ENCODE measurements around the gene FBXL5. TPM values are rescaled to one million over a fixed set of nuclear protein-coding genes. Genes with fewer than 3 reads are reported as not detected.
"Not testable (repeated sequence)": the region's sequence is repeated elsewhere in the genome, so short reads cannot be mapped to it uniquely, and the experiment has no call there.

FBXL5 gene
- total RNA-seq, 1 donor from 2014 or later: 75.7 TPM

DNA sequence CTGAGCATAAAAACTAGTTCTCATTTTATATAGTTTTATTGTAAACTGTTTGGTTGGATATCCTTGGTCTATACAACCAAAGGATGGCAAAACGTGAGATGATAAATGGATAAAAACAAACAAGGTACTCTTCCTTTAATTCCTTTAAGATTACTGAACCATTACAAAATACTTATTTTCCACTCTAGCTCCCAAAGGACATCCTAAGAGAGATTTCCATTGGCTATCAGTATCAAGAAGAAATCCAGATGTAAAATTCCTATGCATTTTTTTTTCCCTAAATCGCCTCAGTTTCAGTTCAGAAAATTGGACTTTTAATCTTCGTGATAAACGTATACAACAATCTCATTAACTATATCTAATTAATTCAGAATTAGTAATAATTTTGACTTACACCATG is 2.3 kb downstream of the FBXL5 start:
- DNase-seq (ENCODE audit: extremely low read depth, low read depth, low spot score): no peak

DNA sequence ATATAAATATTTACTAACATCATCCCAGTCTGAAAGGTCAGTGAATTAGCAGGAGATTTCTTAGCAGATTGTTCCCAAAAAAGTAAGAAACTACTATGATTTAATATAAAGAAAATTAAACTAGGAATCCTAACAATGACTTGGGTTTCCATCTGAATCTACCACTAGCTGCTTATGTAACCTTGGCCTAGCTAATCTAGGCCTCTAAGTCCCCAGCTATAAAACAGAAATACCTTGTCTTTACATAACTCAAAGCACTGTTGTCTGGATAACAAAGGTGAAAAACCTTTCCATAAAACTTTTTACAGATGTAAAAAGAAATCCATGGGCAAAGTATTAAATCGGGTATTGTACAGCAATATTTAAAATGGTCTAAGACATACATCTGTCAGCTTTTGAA is 3.0 kb downstream of the FBXL5 start:
- DNase-seq (ENCODE audit: extremely low read depth, low read depth, low spot score): no peak

GRCh38 chr4:15651676-15652075 is 3.5 kb downstream of the FBXL5 start:
- no peak for DNase-seq (ENCODE audit: extremely low read depth, low read depth, low spot score)

DNA sequence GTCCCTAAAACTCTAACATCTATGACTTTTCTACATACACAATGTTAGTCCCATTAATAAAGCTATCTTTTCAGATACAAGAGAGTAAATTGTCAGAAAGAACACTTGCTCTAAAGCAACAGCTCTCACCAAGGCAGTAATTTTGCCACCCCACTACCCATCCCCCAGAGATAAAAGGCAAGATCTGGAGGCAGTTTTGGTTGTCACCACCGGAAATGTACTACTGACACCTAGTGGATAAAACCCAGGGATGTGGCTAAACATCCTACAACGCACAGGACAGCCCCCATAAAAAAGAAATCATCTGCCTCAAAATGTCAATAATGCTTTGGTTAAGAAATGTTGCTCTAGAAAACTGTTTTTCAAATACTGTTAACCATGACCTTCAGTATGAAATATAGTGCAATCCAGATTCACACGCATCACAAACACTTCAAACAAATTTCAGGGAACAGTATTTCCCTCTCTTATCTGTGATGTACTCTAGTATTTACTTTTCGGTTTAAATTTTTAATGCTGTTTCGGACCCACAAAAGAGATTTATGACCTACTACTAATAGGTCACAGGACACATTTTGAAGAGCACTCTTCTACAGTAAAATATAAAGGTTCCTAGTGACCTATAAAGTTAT is 5.1 kb downstream of the FBXL5 start:
- DNase-seq (ENCODE audit: extremely low read depth, low read depth, low spot score): no peak

DNA sequence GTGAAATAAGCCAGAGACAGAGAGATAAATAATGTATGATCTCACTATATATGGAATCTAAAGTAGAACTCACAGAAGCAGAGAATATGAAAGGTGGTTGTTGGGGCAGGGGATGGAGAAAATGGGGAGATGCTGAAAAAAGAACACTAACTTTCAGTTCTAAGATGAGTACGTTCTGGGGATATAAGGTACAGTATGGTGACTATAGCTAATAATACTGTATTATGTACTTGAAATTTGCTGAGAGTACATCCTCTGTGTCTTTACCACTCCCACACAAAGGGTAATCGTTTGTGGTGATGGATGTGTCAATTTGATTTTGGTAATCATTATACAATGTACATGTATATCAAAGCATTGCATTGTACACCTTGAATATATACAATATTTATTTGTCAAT is 6.6 kb downstream of the FBXL5 start:
- DNase-seq (ENCODE audit: extremely low read depth, low read depth, low spot score): no peak

- no peak for DNase-seq (ENCODE audit: extremely low read depth, low read depth, low spot score)
Observed at GRCh38 chr4:15638418-15638817, 16.7 kb downstream of the FBXL5 start.

GRCh38 chr4:15636818-15637217 is 18.3 kb downstream of the FBXL5 start:
- DNase-seq (ENCODE audit: extremely low read depth, low read depth, low spot score): no peak

DNA sequence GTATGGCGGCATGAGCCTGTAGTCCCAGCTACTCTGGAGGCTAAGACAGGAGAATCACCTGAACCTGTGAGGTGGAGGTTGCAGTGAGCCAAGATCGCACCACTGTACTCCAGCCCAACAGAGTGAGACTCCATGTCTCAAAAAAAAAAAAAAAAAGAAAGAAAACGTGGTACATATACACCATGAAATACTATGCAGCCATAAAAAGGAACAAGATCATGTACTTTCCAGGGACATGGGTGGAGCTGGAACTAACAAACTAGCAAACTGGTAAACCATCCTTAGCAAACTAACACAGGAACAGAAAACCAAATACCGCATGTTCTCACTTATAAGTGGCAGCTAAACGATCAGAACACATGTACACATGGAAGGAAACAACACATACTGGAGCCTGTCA is 37.8 kb downstream of the FBXL5 start:
- DNase-seq (ENCODE audit: extremely low read depth, low read depth, low spot score): not testable (repeated sequence)

- DNase-seq (ENCODE audit: extremely low read depth, low read depth, low spot score): not testable (repeated sequence)
Observed at GRCh38 chr4:15614891-15615290, 40.3 kb downstream of the FBXL5 start.

DNA sequence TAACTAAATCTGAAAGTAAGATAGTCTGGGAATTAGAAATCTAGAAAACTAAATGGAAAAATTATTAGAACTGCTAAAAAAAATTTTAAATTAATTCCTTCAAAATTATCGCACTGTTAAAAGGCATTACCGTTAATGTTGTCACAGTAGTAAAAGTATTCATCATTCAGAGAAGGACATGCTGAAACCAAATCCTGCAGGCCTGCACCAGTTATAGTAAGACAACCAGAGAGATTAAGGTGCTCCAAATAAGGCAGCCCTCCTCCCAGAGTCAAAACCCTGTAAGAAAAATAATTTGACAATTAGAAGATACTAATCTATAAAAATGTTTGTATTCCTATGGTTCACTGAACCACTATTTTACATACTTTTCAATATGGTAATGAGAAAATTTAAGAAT is 43.0 kb downstream of the FBXL5 start:
- DNase-seq (ENCODE audit: extremely low read depth, low read depth, low spot score): no peak

DNA sequence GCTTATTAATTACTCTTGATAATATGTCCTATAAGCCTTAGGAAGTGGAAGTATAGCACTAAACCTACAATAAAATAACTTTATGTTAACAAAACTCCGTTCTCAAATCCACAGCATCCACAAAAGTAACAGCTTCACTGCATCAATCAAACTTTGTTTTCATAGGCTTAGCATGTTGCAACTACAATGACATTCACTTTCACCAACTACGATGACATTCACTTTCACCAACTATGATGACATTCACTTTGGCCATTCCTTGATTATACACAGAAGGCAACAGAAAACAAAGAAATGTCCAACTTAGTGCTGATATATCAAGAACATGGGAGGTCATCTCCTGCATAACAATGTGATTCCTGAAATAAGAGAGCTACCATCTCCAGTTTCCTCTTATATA is 44.3 kb downstream of the FBXL5 start:
- DNase-seq (ENCODE audit: extremely low read depth, low read depth, low spot score): no peak

GRCh38 chr4:15605537-15605936 is 49.6 kb downstream of the FBXL5 start:
- no peak for DNase-seq (ENCODE audit: extremely low read depth, low read depth, low spot score)

GRCh38 chr4:15601862-15602261 is 53.3 kb downstream of the FBXL5 start:
- no peak for DNase-seq (ENCODE audit: extremely low read depth, low read depth, low spot score)

GRCh38 chr4:15600176-15600575 is 55.0 kb downstream of the FBXL5 start:
- no peak for DNase-seq (ENCODE audit: extremely low read depth, low read depth, low spot score)

DNA sequence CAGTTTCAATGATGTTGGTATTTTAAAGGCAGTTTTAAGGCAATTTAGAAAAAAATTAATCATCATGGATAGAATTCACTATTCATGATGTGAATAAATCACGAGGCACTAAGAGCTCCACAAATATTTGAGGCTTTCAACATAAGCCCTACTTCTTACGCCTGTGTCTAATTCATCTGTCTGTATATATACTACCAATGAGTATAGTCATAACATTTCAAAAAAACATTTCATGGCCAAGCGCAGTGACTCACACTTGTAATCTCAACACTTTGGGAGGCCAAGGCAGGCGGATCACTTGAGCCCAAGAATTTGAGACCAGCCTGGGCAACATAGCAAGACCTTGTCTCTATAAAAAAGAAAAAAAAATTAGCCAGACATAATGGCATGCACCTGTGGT is 56.5 kb downstream of the FBXL5 start:
- DNase-seq (ENCODE audit: extremely low read depth, low read depth, low spot score): no peak

DNA sequence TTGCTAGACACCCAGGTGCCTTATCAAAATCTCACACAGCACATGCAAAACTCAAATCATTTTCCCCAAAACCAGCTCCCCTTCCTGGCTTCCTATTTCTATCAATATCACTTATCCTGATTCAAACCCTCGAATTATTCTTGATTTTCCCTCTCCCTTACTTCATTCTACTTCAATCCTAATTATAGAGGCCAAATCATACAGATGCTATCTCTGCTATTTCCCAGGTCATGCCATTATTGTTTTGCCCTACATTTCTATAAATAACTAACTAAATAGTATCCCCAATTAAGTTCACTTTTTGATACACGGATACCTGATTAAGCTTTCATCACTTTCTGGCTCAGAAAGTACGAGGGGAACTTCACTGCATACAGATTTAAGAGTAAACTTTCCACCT is 62.4 kb downstream of the FBXL5 start:
- no peak for DNase-seq (ENCODE audit: extremely low read depth, low read depth, low spot score)

DNA sequence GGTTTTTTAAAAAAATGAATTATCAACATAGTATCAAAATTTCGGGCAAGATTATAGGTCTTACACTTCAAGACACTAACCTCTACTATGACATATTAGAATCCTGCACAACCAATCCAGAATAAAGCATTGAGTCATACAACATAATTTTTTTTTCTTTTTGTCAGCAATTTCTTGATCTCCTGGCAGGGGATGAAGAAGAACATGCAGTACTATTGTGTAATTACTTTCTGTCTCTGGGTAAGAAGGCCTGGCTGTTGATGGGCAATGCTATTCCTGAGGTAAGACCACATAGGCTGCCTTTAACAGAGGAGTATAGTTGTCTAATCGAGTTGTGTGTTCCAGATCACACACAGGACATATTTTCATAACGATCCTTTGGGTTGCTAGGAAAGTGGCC is 67.5 kb downstream of the FBXL5 start:
- no peak for DNase-seq (ENCODE audit: extremely low read depth, low read depth, low spot score)

GRCh38 chr4:15586066-15586465 is 69.1 kb downstream of the FBXL5 start:
- DNase-seq (ENCODE audit: extremely low read depth, low read depth, low spot score): no peak

DNA sequence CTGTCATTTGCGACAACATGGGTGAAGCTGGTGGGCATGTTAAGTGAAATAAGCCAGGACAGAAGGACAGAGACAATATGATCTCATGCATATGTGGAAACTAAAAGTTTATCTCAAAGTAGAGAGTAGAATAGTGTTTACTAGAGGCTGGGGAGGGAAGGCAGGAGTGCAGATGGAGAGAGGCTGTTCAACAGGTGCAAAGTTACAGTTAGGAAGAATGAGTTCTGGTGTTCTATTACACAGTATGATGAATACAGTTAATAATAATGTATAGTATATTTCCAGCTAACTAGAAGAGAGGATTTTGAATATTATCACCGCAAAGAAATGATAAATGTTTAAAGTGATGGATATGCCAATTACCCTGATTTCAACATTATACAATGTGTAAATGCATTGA is 69.8 kb downstream of the FBXL5 start:
- DNase-seq (ENCODE audit: extremely low read depth, low read depth, low spot score): no peak

DNA sequence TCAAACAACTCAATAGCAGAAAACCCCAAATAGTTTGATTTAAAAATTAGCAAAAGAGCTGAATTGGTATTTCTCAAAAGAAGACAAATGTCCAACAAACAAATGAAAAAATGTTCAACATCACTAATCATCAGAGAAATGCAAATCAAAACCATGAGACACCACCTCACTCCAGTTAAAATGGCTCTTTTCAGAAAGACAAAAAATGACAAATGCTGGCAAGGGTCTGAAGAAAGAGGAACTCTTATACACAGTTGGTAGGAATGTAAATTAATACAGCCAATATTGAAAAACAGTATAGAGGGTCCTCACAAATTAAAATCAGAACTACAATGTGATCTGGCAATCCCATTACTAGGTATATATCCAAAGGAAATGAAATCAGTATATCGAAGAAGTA is 70.4 kb downstream of the FBXL5 start:
- DNase-seq (ENCODE audit: extremely low read depth, low read depth, low spot score): no peak

DNA sequence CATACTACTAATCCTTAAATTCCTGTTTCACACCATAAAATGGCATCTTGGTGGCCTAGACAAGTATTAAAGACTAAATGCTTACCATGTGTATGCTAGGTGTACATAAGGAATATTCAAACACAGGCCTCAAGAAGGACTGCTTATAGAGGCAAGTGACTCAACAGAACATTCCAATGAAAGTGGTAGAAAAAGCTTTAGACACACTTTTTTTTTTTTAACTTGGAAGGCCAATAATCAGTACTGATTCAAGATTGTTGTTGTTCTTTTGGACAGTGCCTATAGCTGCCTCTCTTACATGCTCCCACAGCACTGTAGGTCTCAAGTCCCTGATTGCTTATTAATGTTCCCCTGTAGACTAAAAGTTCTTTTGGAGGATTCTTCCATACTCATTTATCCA is 77.6 kb downstream of the FBXL5 start:
- DNase-seq (ENCODE audit: extremely low read depth, low read depth, low spot score): no peak

- DNase-seq (ENCODE audit: extremely low read depth, low read depth, low spot score): no peak
Observed at GRCh38 chr4:15575966-15576365, 79.2 kb downstream of the FBXL5 start.

DNA sequence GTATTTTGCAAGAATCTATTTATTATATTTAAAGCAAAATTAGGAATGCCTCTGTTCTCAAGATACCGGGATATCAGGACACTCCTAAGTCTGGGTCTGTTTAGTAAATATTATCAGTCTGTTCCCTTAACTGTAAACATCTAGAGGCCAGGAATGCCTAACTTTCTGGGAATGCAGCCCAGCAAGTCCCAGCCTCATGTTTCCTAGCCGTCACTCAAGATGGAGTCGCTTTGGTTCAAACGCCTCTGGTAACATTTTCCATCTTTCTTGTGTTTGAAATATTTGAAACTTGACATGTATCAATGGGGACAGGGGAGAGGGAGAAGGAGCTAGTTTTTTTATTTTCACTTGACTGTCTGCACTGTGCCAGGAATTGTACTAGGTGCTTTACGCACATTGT is 85.4 kb downstream of the FBXL5 start:
- DNase-seq (ENCODE audit: extremely low read depth, low read depth, low spot score): no peak
